NCI-H146 treated with DMSO at 0.1 percent for 48 hours (cell line): ENCODE results near the gene SH3GLB2.
A peak's percentile ranks its signal among the peaks of the same experiment; 100 is the strongest.
"Not testable (repeated sequence)": the region's sequence is repeated elsewhere in the genome, so short reads cannot be mapped to it uniquely, and the experiment has no call there.

Experiments
- DNase-seq: peaks from one replicate; lab custom pipeline; 2025; ENCODE audit not compliant: unreplicated experiment; lab: John Stamatoyannopoulos, UW

Gene SH3GLB2

GRCh38 chr9:129022037-129022436 is 6.1 kb downstream of the SH3GLB2 start:
- no peak for DNase-seq

GRCh38 chr9:129021091-129021490 is 7.0 kb downstream of the SH3GLB2 start:
- DNase-seq, result no peak

GRCh38 chr9:129014608-129015007 is 13.5 kb downstream of the SH3GLB2 start:
- DNase-seq, result no peak

GRCh38 chr9:129014124-129014523 is 14.0 kb downstream of the SH3GLB2 start:
- DNase-seq, result no peak

GRCh38 chr9:129013674-129014073 is 14.5 kb downstream of the SH3GLB2 start:
- DNase-seq, result no peak

GRCh38 chr9:129012893-129013448 is 15.2 kb downstream of the SH3GLB2 start:
- DNase-seq, result no peak

GRCh38 chr9:129012343-129012742 is 15.8 kb downstream of the SH3GLB2 start:
- DNase-seq, result no peak

GRCh38 chr9:129011761-129012181 is 16.4 kb downstream of the SH3GLB2 start:
- no peak for DNase-seq

GRCh38 chr9:129011170-129011569 is 17.0 kb downstream of the SH3GLB2 start:
- no peak for DNase-seq

GRCh38 chr9:129010267-129010975 is 17.7 kb downstream of the SH3GLB2 start:
- no peak for DNase-seq

- no peak for DNase-seq
Measured at GRCh38 chr9:129009584-129010141, 18.5 kb downstream of the SH3GLB2 start.

- no peak for DNase-seq
Measured at GRCh38 chr9:129008986-129009583, 19.0 kb downstream of the SH3GLB2 start.

- DNase-seq, result no peak
Measured at GRCh38 chr9:129008469-129008965, 19.6 kb downstream of the SH3GLB2 start.

GRCh38 chr9:129007766-129008468 is 20.2 kb downstream of the SH3GLB2 start:
- no peak for DNase-seq

GRCh38 chr9:129007035-129007765 is 20.9 kb downstream of the SH3GLB2 start:
- DNase-seq, result no peak

- DNase-seq, result peak; percentile 9
Measured at GRCh38 chr9:129006328-129007034, 21.6 kb downstream of the SH3GLB2 start.

- DNase-seq, result no peak
Measured at GRCh38 chr9:129005336-129005997, 22.7 kb downstream of the SH3GLB2 start.

GRCh38 chr9:129004173-129004572 is 24.0 kb downstream of the SH3GLB2 start:
- not testable (repeated sequence) for DNase-seq

GRCh38 chr9:129002992-129003391 is 25.1 kb downstream of the SH3GLB2 start:
- DNase-seq, result no peak
